22Rv1 (cell line): ENCODE measurements around the gene ENTHD1.

Experiments
- ZFX ChIP-seq: fragments of 450-650 bp; IDR thresholded peaks from 2 replicates; pipeline ENCODE4 v1.6.1; 2017; ENCODE audit warnings: antibody characterized with exemption, borderline replicate concordance
- TF ChIP-seq, protein P1 (sequence below): fragments of 450-650 bp; IDR thresholded peaks from 2 replicates; pipeline ENCODE4 v1.5.1; 2017; ENCODE audit warnings: mild to moderate bottlenecking

- TF ChIP-seq, protein P1, sequence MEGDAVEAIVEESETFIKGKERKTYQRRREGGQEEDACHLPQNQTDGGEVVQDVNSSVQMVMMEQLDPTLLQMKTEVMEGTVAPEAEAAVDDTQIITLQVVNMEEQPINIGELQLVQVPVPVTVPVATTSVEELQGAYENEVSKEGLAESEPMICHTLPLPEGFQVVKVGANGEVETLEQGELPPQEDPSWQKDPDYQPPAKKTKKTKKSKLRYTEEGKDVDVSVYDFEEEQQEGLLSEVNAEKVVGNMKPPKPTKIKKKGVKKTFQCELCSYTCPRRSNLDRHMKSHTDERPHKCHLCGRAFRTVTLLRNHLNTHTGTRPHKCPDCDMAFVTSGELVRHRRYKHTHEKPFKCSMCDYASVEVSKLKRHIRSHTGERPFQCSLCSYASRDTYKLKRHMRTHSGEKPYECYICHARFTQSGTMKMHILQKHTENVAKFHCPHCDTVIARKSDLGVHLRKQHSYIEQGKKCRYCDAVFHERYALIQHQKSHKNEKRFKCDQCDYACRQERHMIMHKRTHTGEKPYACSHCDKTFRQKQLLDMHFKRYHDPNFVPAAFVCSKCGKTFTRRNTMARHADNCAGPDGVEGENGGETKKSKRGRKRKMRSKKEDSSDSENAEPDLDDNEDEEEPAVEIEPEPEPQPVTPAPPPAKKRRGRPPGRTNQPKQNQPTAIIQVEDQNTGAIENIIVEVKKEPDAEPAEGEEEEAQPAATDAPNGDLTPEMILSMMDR: no peak
- TF ChIP-seq ZFX: no peak
These were observed 35.3 kb upstream of the ENTHD1 start for GRCh38 chr22:39928536-39929520.
